GM18517 (cell line): ENCODE data around the gene IL20RB.
"Not testable (repeated sequence)": the region's sequence is repeated elsewhere in the genome, so short reads cannot be mapped to it uniquely, and the experiment has no call there.

Experiments used
- ATAC-seq: cut with Tn5 transposase; IDR thresholded peaks from one replicate; pipeline ENCODE4 v1.9.1; 2021; ENCODE audit warnings: mild to moderate bottlenecking, moderate library complexity; ENCODE audit not compliant: unreplicated experiment

Gene IL20RB

GRCh38 chr3:136982520-136983138 lies 24.8 kb downstream of the IL20RB start:
- ATAC-seq = no peak

- no peak for ATAC-seq
These were observed 27.1 kb downstream of the IL20RB start for GRCh38 chr3:136984837-136985236.

GRCh38 chr3:136987398-136987980 lies 29.7 kb downstream of the IL20RB start:
- not testable (repeated sequence) for ATAC-seq

GRCh38 chr3:136988651-136989050 lies 30.9 kb downstream of the IL20RB start:
- ATAC-seq = no peak

- no peak for ATAC-seq
These were observed 32.2 kb downstream of the IL20RB start for GRCh38 chr3:136989781-136990524.

- no peak for ATAC-seq
These were observed 33.0 kb downstream of the IL20RB start for GRCh38 chr3:136990826-136991225.

- no peak for ATAC-seq
These were observed 34.3 kb downstream of the IL20RB start for GRCh38 chr3:136992115-136992514.

- no peak for ATAC-seq
These were observed 37.2 kb downstream of the IL20RB start for GRCh38 chr3:136994772-136995516.

- ATAC-seq = no peak
These were observed 37.9 kb downstream of the IL20RB start for GRCh38 chr3:136995652-136996051.

GRCh38 chr3:137000039-137000438 lies 42.3 kb downstream of the IL20RB start:
- no peak for ATAC-seq

- not testable (repeated sequence) for ATAC-seq
These were observed 49.6 kb downstream of the IL20RB start for GRCh38 chr3:137007376-137007775.

GRCh38 chr3:137008131-137008530 lies 50.3 kb downstream of the IL20RB start:
- no peak for ATAC-seq

GRCh38 chr3:137008976-137009375 lies 51.2 kb downstream of the IL20RB start:
- no peak for ATAC-seq

- no peak for ATAC-seq
These were observed 52.4 kb downstream of the IL20RB start for GRCh38 chr3:137010137-137010536.

GRCh38 chr3:137011153-137011552 lies 53.4 kb downstream of the IL20RB start:
- ATAC-seq = no peak

- ATAC-seq = no peak
These were observed 54.3 kb downstream of the IL20RB start for GRCh38 chr3:137012097-137012501.

- ATAC-seq = peak; percentile 65
These were observed 56.3 kb downstream of the IL20RB start for GRCh38 chr3:137013951-137014688.

GRCh38 chr3:137017316-137017715 lies 59.5 kb downstream of the IL20RB start:
- not testable (repeated sequence) for ATAC-seq

- ATAC-seq = no peak
These were observed 62.5 kb downstream of the IL20RB start for GRCh38 chr3:137020315-137020714.

GRCh38 chr3:137020888-137021287 lies 63.1 kb downstream of the IL20RB start:
- ATAC-seq = no peak

GRCh38 chr3:137024348-137024747 lies 66.6 kb downstream of the IL20RB start:
- ATAC-seq = no peak
